ENCODE measurements around the gene RPS6KC1. TPM values are rescaled to one million over a fixed set of nuclear protein-coding genes. Genes with fewer than 3 reads are reported as not detected.

Gene RPS6KC1
- total and polyA plus RNA-seq, 2 donors (not counting 3 experiments of a cell fraction or from before 2014, with no cell fraction given): 5.1 to 18.6 TPM

- BruUV-seq (replicated peaks): no TSS peak
- no peak overlapping the region for H3K9ac ChIP-seq (replicated peaks; ENCODE audit: extremely low read depth, insufficient read depth, low read length)
- no peaks in the 10 kb centered on the region for H3K36me3 ChIP-seq (ENCODE audit: control insufficient read depth in 2 of 2, extremely low read depth in 1 of 2, insufficient read depth in 2 of 2, low read length in 2 of 2)
- FAIRE-seq (no peak), DNase-seq (ENCODE audit: low read depth, low spot score) (no peak)
- no peaks in the 10 kb centered on the region for H4K20me1 ChIP-seq (replicated peaks; ENCODE audit: control insufficient read depth, extremely low read depth, insufficient read depth, low read length)
- intact Hi-C loops (cut with micrococcal nuclease) (loop anchor here (5.0 kb wide), 7 partner anchors 163 to 1208 kb away; partner anchors contain the start of gene PROX1), dilution Hi-C loops (cut with MboI; ENCODE audit: extremely low pct_ligation_motif_present, low sequenced_read_pairs) (no loop called here)
- no peaks in the 10 kb centered on the region for H3K9me3 ChIP-seq (replicated peaks; ENCODE audit: control insufficient read depth, insufficient read depth, low read length)
- H3K9me1 ChIP-seq (replicated peaks; ENCODE audit: control insufficient read depth, extremely low read depth, insufficient read depth, low read length): no peaks in the 10 kb centered on the region
- no peak overlapping the region for H3K4me2 ChIP-seq (ENCODE audit: insufficient read depth, low read length)
- ChIA-PET POLR2A (no interaction called here), CTCF (interaction anchor here (1.0 to 2.2 kb wide), 3 partner anchors 11 to 1205 kb away, joined by 3 to 6 read pairs (median 4); no protein-coding TSS in a partner anchor)
- no peak overlapping the region for H3K4me3 ChIP-seq (replicated peaks in 1 of 3; ENCODE audit: insufficient read depth in 1 of 3, low read depth in 1 of 3, low read length in 3 of 3)
- H3K27me3 ChIP-seq (ENCODE audit: control insufficient read depth in 2 of 2, insufficient read depth in 2 of 2, low read length in 2 of 2): no peaks in the 10 kb centered on the region
- TF ChIP-seq JUN (IDR thresholded peaks at IDR 0.05; ENCODE audit: borderline replicate concordance, insufficient read depth, insufficient read length, low read depth) (no peak), MYC (IDR thresholded peaks at IDR 0.05; ENCODE audit: low read depth, low read length) (no peak), POLR2AphosphoS5 (IDR thresholded peaks at IDR 0.05; ENCODE audit: insufficient read depth, low read depth, low read length) (no peak), GATA2 (IDR thresholded peaks at IDR 0.05; ENCODE audit: insufficient read depth, insufficient read length, low read depth, low read length) (no peak), CTCF (IDR thresholded peaks at IDR 0.05; ENCODE audit: extremely low read depth in 1 of 2, insufficient read depth in 1 of 2, low read depth in 1 of 2, low read length in 2 of 2) (no peak), EZH2 (IDR thresholded peaks at IDR 0.05; ENCODE audit: borderline replicate concordance, low read depth, low read length, severe bottlenecking) (no peak)
- TF ChIP-seq, protein P1, sequence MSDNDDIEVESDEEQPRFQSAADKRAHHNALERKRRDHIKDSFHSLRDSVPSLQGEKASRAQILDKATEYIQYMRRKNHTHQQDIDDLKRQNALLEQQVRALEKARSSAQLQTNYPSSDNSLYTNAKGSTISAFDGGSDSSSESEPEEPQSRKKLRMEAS (IDR thresholded peaks at IDR 0.05; ENCODE audit: insufficient read depth, insufficient read length): no peak
- H3K79me2 ChIP-seq (ENCODE audit: control insufficient read depth, insufficient read depth, low read length): no peaks in the 10 kb centered on the region
- H3K27ac ChIP-seq (ENCODE audit: insufficient read depth, low read depth, low read length): no peak overlapping the region
- peaks cover 39% of the 10 kb centered on the region for H3K4me1 ChIP-seq (ENCODE audit: control insufficient read depth, extremely low read depth, insufficient read depth, low read length)
- no peak overlapping the region for H2AFZ ChIP-seq (ENCODE audit: low read depth, low read length)
Measured at GRCh38 chr1:213124590-213124989, 73.5 kb downstream of the RPS6KC1 start.

All from endothelial cell of umbilical vein (primary cell).